GM19240 (cell line): ENCODE results near the gene HDAC7.
"Not testable (repeated sequence)": the region's sequence is repeated elsewhere in the genome, so short reads cannot be mapped to it uniquely, and the experiment has no call there.

Experiments
- DNase-seq: peaks from one replicate; pipeline ENCODE4 v3.0.0; 2011; ENCODE audit warnings: low spot score; ENCODE audit not compliant: insufficient read length

The HDAC7 gene

GRCh38 chr12:47829584-47829983 is 9.9 kb upstream of the HDAC7 start:
- no peak for DNase-seq

GRCh38 chr12:47828976-47829482 is 9.3 kb upstream of the HDAC7 start:
- no peak for DNase-seq

- DNase-seq, result no peak
These were observed 8.6 kb upstream of the HDAC7 start for GRCh38 chr12:47828008-47828975.

GRCh38 chr12:47825173-47825639 is 5.5 kb upstream of the HDAC7 start:
- DNase-seq, result no peak

GRCh38 chr12:47824635-47825034 is 4.9 kb upstream of the HDAC7 start:
- DNase-seq, result no peak

DNA sequence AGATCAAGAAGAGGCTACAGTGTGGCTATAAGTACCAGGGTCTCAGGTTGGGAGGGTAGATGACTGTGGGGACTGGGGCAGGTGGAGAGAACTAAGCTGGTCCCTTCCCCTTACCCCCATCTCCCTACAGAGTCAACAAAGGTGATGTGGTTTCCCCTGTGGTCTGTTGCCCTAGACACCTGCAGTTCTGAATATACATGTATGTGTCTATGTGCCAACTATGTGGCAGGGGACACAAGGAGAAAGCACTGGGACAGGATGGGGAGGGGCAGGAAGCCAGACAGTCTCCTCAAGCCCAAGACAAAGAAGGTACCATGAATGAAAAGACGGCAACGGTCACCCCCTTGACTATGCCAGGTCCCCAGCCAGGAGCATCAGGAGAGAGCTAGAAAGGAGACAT is 4.5 kb upstream of the HDAC7 start:
- no peak for DNase-seq

DNA sequence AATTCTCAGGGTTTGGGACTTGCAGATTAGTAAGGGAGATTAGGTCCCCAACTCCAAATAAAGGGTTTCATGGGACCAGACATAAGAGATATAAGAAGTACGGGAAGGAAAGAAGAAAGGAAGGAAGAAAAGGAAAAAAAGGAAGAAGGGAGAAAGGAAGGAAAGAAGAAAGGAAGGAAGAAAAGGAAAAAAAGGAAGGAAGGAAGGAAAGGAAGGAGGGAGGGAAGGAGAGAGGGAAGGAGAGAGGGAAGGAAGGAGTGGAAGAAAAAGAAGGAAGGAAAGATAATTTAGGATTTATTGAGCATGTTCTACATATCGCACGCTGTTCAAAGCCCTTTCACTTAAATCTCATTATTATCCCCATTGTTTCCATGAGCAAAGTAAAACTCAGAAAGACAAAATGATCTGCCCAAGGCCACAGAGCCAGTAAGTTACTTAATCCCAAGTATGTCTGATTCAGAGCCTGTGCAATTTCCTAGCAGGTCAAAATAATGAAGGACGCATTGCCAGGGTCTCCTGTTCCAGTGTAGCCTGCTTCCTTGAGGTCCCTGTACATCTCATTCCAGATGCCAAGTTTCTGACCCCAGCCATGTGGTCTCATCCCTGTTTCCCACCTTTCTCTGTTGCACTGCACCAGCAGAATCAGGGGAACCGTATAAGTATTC is 3.9 kb upstream of the HDAC7 start:
- DNase-seq, result no peak

GRCh38 chr12:47822863-47823262 is 3.2 kb upstream of the HDAC7 start:
- no peak for DNase-seq

GRCh38 chr12:47822401-47822800 is 2.7 kb upstream of the HDAC7 start:
- no peak for DNase-seq

DNA sequence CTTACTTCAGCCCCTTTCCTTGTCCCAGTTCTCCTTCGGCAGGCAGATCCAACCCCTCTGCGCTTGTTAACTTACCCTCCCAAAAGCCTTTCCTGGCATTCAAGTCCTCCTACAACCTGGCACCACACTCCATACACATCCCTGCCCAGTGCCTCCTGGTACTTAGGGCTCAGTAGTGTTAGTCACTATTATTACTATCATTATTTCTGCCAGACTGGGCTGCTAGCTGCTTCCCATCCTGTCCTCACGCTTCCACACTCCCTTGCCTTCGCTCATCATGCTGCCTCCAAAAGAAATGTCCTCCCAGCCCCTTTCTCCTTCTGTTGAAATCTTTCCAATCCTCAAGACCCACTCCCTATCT is 1.6 kb upstream of the HDAC7 start:
- no peak for DNase-seq

DNA sequence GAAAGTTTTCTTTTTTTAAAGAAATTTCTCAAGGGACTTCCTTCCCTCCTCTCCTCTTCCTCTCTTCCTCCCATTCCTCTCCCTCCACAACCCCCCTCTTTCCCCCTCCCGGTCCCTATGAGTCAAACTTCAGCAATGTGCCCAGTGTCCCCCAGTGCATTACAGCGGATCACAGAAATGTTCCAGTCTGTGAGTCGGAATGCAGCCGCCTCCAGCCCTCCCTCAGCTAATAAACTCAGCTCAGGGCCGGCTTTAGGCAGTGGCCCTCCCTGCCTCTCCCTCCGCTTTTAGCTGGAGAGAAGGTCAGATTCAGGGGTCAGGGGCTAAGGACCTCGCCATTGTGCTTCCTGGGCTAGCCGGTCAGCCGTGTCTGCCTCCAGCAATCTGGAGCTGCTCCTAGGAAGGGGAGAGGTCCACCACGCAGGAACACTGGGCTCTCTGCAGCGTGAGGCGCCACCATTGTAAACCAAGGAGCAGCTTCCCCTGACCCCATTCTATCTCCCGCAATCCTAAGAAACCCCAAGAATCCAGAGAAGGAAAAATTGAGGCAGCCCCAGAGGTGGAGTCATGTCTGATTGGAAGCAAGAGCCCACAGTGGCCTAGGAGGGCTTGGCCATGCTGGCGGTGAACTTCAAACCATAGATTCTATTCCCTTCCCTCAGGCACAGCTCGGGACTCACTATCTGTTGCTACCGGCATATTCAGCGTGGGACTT is 1.1 kb upstream of the HDAC7 start:
- no peak for DNase-seq

GRCh38 chr12:47819138-47819895 is 386 bp downstream of the HDAC7 start:
- no peak for DNase-seq

- DNase-seq, result no peak
These were observed 1.1 kb downstream of the HDAC7 start for GRCh38 chr12:47818467-47819137.

- no peak for DNase-seq
These were observed 1.7 kb downstream of the HDAC7 start for GRCh38 chr12:47818007-47818376.

DNA sequence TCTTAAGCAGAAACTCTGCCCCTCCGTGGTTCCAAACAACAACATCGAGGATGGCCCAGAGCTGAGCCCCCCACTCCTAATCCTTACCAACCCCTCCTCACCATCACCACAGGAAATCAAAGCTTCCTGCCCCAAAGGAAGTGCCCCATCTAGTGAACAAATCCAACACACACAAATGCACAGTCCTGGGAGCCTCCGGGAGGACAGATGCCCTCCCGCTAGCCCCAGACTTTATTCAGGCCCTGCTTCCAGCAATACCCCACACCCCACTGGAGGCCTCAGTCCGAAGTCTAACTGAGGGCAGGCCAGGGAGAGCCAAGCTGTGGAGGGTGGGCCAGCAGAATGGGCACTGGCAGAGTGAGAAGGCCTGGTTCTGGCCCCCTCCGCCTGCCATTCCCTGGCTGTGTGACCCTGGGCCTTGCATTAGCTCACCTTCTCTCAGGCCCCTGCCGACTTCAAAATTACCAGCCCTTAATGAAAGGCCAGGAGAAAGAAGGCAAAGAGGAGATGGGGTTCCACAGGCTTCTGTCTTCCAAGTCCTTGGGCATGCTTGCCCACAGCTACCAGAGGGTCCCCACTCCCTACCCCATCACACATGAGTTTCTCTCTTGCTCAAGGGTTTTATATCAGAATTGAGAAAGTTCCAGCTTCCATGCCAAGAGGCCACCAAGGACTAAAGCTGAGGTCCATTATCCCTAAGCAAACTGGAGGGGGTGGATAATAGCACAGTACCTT is 2.3 kb downstream of the HDAC7 start:
- DNase-seq, result no peak

- DNase-seq, result no peak
These were observed 3.1 kb downstream of the HDAC7 start for GRCh38 chr12:47816403-47817271.

DNA sequence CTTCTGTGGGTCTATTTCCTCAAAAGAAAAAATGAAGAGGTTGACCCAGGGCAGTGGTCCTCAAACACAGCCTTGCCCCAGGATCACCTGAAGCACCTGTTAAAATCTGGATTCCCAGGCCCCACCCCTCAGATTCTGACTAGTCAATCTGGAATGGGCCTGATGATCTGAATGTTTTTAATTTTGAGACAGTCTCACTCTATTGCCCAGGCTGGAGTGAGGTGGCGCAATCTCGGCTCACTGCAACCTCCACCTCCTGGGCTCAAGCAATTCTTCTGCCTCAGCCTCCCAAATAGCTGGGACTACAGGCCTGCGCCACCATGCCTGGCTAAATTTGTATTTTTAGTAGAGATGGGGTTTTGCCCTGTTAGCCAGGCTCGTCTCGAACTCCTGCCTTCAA is 4.3 kb downstream of the HDAC7 start:
- not testable (repeated sequence) for DNase-seq

GRCh38 chr12:47814539-47815170 is 5.0 kb downstream of the HDAC7 start:
- DNase-seq, result no peak
